Fibroblast of lung (primary cell): Measurements from ENCODE around the gene TBC1D22A.

ENCODE experiments used
- EZH2 ChIP-seq: IDR thresholded peaks from 2 replicates; pipeline ENCODE4 v1.5.1; 2012; ENCODE audit warnings: low read length, control low read depth, mild to moderate bottlenecking; ENCODE audit errors: missing control alignments
- TF ChIP-seq, protein P1 (sequence below), 2 donors: IDR thresholded peaks in 1 of 2; conservative IDR thresholded peaks in 1 of 2; 1 replicate in 1 of 2; 2 replicates in 1 of 2; pipeline ENCODE4 v1.5.1; 2011 to 2012; ENCODE audit warnings: low read length in 2 of 2, control low read depth in 1 of 2, inconsistent platforms in 1 of 2, low read depth in 1 of 2, mild to moderate bottlenecking in 1 of 2

DNA sequence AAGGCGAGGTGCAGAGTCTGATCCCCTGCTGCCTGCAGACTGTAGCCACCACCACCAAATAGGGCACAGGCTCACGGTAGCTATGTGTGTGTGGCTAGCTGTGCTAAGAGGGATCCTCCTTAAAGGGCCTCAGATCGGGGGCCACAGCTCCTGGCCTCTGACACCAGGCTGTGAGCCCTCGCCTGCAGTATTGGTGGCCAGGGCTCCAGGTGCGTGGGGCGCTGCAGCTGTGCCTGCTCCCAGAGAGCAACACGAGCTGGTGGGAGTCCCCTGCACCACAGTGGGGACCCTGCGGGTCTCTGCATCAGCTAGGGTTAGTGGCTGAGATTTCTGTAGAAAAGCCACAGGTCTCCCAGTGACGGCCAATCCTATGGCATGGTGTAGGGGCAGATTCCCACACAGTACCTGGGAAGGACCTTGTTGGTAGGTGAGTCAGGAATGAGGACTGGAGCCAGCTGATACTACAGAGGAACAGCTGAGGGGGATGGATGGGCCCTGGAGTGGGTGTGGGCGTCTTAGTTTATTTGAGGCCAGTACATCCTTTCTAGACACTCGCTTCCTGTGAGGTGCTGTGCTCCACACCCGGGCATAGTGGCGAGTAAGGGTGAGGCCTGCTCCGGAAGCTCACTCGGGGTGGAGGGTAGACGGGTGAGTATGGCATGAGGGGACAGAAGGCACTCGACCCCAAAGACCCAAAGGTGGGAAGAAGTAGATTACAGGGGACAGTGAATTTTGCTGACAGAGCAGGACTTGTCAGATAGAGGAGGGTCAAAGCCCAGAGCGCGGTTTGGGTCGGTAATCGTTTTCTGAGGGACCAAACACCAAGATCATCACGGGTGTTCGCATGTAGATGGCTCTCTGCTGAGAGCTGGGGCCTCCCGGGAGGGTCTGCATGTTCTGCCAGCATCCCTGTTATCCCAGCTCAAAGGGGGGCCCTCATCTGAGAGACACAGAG is 212.5 kb downstream of the TBC1D22A start:
- TF ChIP-seq, protein P1, sequence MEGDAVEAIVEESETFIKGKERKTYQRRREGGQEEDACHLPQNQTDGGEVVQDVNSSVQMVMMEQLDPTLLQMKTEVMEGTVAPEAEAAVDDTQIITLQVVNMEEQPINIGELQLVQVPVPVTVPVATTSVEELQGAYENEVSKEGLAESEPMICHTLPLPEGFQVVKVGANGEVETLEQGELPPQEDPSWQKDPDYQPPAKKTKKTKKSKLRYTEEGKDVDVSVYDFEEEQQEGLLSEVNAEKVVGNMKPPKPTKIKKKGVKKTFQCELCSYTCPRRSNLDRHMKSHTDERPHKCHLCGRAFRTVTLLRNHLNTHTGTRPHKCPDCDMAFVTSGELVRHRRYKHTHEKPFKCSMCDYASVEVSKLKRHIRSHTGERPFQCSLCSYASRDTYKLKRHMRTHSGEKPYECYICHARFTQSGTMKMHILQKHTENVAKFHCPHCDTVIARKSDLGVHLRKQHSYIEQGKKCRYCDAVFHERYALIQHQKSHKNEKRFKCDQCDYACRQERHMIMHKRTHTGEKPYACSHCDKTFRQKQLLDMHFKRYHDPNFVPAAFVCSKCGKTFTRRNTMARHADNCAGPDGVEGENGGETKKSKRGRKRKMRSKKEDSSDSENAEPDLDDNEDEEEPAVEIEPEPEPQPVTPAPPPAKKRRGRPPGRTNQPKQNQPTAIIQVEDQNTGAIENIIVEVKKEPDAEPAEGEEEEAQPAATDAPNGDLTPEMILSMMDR (conservative IDR thresholded peaks at IDR 0.05 in 1 of 2, IDR thresholded peaks at IDR 0.05 in 1 of 2; ENCODE audit: low read depth in 1 of 2, low read length in 2 of 2), result no peak
- no peak for TF ChIP-seq EZH2
